ENCODE measurements around the gene SORCS2.

The SORCS2 gene

DNA sequence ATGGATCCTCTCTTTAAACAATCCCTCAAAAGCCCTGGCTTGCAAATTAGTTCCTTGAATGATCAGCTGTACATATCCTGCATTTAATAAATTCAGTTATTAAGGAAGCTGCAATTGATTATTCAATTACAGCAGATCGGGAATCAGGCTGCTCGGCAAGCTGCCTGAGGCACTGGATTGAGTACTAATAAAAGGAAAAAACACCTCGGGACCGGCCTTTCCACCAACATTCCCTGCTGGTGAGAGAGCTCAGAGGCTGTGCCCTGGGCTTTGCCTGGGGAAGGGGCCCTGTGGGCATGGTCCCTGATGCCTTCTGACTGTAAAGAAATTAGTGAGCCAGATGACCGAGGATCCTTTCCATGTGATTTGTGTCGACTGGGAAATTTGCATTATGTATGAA lies 69.2 kb downstream of the SORCS2 start:
- TF ChIP-seq SIN3A (IDR thresholded peaks at IDR 0.05; ENCODE audit: borderline replicate concordance, insufficient read depth, low read length) (no peak), TAF1 (IDR thresholded peaks at IDR 0.05; ENCODE audit: borderline replicate concordance, insufficient read depth, low read length) (no peak), POLR2AphosphoS5 (IDR thresholded peaks at IDR 0.05; ENCODE audit: low read depth, low read length) (no peak), FOXP2 (optimal IDR thresholded peaks at IDR 0.05; ENCODE audit: borderline replicate concordance, extremely low read depth, extremely low read length, insufficient read depth) (no peak)
- TF ChIP-seq, protein P1, sequence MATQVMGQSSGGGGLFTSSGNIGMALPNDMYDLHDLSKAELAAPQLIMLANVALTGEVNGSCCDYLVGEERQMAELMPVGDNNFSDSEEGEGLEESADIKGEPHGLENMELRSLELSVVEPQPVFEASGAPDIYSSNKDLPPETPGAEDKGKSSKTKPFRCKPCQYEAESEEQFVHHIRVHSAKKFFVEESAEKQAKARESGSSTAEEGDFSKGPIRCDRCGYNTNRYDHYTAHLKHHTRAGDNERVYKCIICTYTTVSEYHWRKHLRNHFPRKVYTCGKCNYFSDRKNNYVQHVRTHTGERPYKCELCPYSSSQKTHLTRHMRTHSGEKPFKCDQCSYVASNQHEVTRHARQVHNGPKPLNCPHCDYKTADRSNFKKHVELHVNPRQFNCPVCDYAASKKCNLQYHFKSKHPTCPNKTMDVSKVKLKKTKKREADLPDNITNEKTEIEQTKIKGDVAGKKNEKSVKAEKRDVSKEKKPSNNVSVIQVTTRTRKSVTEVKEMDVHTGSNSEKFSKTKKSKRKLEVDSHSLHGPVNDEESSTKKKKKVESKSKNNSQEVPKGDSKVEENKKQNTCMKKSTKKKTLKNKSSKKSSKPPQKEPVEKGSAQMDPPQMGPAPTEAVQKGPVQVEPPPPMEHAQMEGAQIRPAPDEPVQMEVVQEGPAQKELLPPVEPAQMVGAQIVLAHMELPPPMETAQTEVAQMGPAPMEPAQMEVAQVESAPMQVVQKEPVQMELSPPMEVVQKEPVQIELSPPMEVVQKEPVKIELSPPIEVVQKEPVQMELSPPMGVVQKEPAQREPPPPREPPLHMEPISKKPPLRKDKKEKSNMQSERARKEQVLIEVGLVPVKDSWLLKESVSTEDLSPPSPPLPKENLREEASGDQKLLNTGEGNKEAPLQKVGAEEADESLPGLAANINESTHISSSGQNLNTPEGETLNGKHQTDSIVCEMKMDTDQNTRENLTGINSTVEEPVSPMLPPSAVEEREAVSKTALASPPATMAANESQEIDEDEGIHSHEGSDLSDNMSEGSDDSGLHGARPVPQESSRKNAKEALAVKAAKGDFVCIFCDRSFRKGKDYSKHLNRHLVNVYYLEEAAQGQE (IDR thresholded peaks at IDR 0.05; ENCODE audit: insufficient read depth in 1 of 2, low read depth in 2 of 2, low read length in 2 of 2): no peak

DNA sequence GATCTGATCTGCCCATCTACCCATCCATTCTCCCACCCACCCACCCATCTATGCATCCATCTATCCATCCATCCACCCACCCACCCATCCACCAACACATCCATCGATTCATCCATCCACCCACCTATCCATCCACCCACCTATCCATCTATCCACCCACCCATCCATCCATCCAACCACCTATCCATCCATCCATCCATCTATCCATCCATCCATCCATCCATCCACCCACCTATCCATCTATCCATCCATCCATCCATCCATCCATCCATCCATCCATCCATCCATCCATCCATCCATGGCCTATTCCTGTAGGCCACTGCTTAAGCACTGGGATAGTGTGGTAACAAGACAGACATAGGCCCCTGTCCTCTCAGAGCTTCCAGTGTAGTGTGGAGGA lies 69.8 kb downstream of the SORCS2 start:
- TF ChIP-seq TAF1 (IDR thresholded peaks at IDR 0.05; ENCODE audit: borderline replicate concordance, insufficient read depth, low read length): no peak
- TF ChIP-seq, protein P1 (IDR thresholded peaks at IDR 0.05; ENCODE audit: insufficient read depth in 1 of 2, low read depth in 2 of 2, low read length in 2 of 2): no peak
- no peak for TF ChIP-seq SIN3A (IDR thresholded peaks at IDR 0.05; ENCODE audit: borderline replicate concordance, insufficient read depth, low read length)
- TF ChIP-seq FOXP2 (optimal IDR thresholded peaks at IDR 0.05; ENCODE audit: borderline replicate concordance, extremely low read depth, extremely low read length, insufficient read depth): no peak

DNA sequence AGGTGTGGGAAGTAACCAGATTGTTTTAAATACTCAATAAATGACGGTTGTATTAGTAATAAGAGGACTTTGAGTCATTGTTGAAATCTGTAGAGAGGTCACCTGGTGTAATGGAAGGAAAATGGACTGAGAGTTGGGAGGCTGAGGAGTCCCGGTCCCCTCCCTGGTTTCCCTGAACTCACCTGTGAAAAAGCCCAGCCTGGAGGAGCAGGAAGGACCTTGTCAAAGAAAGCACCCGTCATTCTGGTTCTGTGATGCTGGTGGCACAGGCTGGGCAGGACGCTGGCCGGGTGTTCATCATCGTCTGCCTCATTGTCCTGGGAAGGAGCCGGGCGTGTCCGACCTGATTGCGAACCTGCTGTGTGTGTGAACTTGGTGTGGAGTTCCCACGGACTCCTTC lies 70.8 kb downstream of the SORCS2 start:
- TF ChIP-seq, protein P1 (IDR thresholded peaks at IDR 0.05; ENCODE audit: insufficient read depth in 1 of 2, low read depth in 2 of 2, low read length in 2 of 2): no peak
- no peak for TF ChIP-seq SIN3A (IDR thresholded peaks at IDR 0.05; ENCODE audit: borderline replicate concordance, insufficient read depth, low read length)
- TF ChIP-seq FOXP2 (optimal IDR thresholded peaks at IDR 0.05; ENCODE audit: borderline replicate concordance, extremely low read depth, extremely low read length, insufficient read depth): no peak
- no peak for TF ChIP-seq POLR2AphosphoS5 (IDR thresholded peaks at IDR 0.05; ENCODE audit: low read depth, low read length)
- no peak for TF ChIP-seq TAF1 (IDR thresholded peaks at IDR 0.05; ENCODE audit: borderline replicate concordance, insufficient read depth, low read length)

DNA sequence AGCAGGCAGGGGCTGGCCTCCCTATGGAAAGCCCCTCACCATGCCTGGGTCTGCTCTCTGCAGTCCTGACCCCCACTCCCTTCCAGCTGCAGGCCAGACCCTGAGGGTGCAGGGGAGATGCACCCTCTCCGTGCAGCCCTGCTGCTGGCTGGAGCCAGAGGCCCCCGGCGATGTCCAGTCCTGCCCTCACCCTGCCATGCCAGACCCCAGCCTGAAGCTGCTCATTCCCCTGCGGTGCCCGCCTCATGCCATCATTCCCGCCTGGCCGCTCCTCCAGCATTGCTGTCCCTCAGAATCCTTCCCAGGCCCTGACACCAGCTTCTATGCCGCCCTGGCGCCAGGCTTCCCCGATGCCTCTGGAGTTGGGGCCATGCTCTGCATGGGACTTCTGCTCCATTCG lies 72.4 kb downstream of the SORCS2 start:
- no peak for TF ChIP-seq POLR2AphosphoS5 (IDR thresholded peaks at IDR 0.05; ENCODE audit: low read depth, low read length)
- no peak for TF ChIP-seq SIN3A (IDR thresholded peaks at IDR 0.05; ENCODE audit: borderline replicate concordance, insufficient read depth, low read length)
- TF ChIP-seq TAF1 (IDR thresholded peaks at IDR 0.05; ENCODE audit: borderline replicate concordance, insufficient read depth, low read length): no peak
- TF ChIP-seq FOXP2 (optimal IDR thresholded peaks at IDR 0.05; ENCODE audit: borderline replicate concordance, extremely low read depth, extremely low read length, insufficient read depth): no peak
- TF ChIP-seq, protein P1 (IDR thresholded peaks at IDR 0.05; ENCODE audit: insufficient read depth in 1 of 2, low read depth in 2 of 2, low read length in 2 of 2): no peak

All from PFSK-1 (cell line).